ENCODE data around the gene NDC1.

DNA sequence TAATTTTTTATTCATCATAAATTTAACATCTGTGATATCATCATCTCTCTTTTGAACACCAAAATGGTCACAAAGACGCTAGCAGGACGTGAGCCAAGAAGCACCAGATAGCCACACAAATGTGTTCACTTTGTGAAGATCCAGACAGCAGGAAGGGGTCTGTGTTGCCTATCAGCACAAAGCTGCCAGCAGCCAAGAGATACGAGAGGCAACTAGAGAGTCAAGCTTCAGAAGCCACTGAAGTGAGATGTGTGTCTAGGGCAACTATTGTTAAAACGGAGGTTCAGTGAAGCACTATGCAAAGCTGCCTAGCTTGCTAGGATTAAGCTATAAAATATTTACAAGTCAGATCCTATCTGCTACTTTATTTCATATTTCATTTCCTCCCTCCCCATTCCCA, 45.3 kb downstream of the NDC1 start:
- no peak for TF ChIP-seq CTCF (optimal IDR thresholded peaks at IDR 0.05 in 1 of 3, IDR thresholded peaks at IDR 0.05 in 1 of 3, conservative IDR thresholded peaks at IDR 0.05 in 1 of 3; ENCODE audit: extremely low read depth in 1 of 3, insufficient read depth in 2 of 3, low read length in 3 of 3)
- no peak for TF ChIP-seq EZH2 (IDR thresholded peaks at IDR 0.05; ENCODE audit: low read length)
